ENCODE results near the gene RAET1L.

DNA sequence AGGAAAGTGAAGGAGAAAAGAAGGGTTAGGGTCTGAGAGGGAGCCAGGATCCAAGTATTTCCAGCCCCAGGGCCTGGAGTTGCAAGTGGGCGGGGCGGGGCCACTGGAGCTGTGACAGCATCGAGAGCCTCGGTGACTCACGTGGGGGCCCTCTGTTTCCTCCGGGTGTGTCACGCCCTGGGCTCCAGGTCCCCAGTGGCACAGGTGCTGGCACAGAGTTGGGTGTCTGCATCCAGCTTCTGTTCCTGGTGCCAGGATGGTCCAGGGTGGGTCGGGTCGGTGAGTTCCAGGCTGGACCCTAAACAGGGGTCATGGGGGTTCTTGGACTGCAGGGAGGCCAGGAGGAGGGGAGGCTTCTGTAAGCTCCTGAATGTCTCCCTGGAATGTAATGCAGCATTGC lies 16.7 kb downstream of the RAET1L start:
- TF ChIP-seq POLR2A (IDR thresholded peaks at IDR 0.05; ENCODE audit: low read length) (no peak), GATA1 (IDR thresholded peaks at IDR 0.05; ENCODE audit: low read depth, low read length) (no peak)
